GM21825 (cell line): ENCODE results near the gene PIEZO2.
"Not testable (repeated sequence)": the region's sequence is repeated elsewhere in the genome, so short reads cannot be mapped to it uniquely, and the experiment has no call there.

ENCODE experiments used
- ATAC-seq: cut with Tn5 transposase; IDR thresholded peaks from one replicate; pipeline ENCODE4 v1.9.1; 2021; ENCODE audit warnings: mild to moderate bottlenecking, moderate library complexity; ENCODE audit not compliant: unreplicated experiment

Gene PIEZO2

DNA sequence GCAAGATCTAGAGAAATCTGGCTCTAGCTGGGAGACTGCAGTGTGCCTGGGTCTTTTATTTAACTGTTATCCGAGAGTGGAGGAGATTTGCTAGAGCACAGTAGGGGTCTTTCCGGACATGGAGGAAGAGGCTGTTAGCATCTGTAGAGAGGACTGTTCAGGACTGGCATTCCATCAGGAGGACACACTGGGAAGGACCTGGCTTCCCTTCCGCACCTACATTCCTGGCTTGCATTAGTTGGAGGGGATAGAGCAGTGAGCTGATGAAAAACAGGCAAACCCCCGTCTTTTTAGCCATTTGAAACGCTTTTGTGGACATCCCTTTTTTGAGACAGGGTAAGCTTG is 874 bp upstream of the PIEZO2 start:
- no peak for ATAC-seq

DNA sequence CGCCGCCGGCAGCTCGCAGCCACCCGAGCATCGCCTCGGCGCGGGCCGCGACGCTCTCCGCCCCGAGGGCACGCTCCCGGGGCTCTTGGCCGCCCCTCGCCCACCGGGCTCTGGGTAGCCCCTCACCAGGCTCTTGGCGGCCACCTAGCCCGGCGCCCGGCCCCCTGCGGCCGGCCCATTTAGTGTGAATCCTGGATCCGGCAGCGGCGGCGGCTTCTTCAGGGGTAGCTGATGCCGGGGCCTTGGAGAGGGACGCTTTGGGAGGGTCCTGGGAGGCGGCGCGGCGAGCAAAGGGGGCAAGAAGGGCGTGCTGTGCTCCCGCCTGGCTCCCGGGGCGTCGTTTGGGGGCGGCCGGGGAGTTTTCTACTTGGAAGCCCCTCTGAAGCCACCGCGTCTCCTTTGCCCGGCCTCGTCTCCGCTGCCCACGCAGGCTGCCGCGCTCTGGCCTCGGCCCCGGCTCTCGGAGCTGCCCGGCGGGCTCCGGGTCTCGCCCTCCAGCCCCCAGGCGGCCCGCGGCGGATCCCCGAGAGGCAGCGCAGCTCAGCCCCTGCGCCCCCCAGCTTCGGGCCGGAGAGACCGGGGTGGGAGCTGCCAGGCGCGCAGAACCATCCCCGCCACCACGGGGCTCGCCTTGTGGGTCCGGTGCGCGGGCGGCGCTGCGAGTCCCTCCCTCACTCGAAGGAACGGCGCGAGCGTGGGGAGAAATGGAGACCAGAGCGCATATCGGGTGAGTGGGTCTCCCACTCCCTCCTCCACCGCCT is 509 bp downstream of the PIEZO2 start:
- peak; percentile 6 for ATAC-seq

- ATAC-seq, result no peak
Measured at GRCh38 chr18:11147962-11148679, 1.2 kb downstream of the PIEZO2 start.

DNA sequence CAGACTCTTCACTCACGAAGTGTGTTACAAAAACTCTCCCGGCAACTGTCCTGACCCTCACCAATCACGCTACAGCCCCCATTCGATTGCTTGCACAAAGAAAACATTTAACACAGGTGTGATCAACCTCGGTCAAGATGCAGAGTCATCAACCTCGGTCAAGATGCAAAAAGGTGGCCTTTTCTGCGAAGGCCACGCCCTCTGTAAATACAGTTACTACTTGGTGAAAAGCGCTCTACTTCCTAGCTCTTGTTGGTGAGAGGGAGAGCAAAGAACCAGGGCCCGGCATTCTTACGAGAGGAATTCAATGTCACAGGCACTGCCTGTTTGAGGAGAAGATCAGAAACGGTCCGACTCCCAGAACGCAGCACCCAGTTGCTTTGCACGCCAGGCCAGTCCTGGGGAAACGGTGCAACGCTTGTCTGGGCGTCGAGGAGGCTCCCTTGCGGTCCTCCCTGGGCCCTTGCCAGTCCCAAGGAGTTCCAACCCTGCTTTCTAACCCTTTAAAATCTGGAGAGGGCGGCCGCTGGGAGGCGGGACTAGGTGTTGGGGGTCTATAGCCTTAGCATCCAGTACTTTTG is 1.9 kb downstream of the PIEZO2 start:
- ATAC-seq, result no peak

DNA sequence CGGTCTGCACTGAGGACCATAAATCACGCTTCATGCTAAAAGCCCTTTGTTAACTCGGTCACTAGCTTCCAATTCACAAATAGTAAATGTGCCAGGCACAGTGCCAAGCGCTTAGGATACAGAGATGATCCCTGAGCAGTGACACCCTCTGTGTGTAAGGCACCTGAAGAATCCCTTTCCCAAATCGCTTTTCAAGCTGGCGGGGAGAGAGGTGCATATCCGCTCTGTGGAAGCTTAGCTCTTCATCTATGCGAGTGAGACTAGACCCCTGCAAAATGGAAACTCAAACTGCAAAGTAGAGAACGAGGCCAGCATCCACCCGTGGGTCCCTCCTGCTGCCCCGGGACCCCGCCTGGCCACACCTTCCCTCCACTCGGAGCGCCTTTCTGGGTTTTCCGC is 2.4 kb downstream of the PIEZO2 start:
- ATAC-seq, result no peak

- no peak for ATAC-seq
Measured at GRCh38 chr18:11146238-11146946, 3.0 kb downstream of the PIEZO2 start.

DNA sequence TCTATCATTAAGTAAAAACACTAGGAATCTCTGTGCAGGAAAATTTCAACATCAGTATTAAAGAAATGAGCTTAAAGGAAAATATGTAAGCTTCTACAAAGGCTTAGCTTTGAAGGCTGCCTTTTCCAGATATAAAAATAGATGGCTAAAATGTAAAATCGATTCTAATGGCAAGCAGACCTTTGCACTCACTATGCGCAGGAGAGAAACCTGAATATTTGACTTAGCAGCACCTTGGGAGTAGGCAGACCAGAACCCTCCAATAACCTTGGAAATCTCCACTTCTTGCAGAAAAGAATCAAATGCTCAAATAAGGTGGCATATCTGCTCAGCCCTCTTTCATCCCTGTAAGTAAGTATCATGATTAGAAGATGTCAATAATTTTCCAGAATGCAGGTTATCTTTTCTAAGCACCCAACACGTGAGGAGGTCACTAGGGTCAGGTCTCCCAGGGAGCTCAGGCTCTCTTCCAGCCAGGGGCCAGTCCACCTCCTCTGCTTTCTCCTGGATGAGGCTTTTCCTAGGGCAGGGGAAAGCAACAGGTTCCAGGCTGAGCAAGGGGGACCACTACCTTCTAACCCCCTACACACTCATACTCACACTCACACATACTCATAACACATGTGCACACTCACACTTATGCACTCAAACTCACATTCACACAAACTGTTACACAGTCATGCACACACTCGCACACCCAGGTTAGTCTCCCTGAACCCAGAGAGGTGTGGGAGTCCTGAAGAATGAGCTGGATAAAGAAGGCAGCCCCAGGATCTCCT is 3.8 kb downstream of the PIEZO2 start:
- ATAC-seq, result no peak

GRCh38 chr18:11137400-11137799 is 12.0 kb downstream of the PIEZO2 start:
- ATAC-seq, result no peak

DNA sequence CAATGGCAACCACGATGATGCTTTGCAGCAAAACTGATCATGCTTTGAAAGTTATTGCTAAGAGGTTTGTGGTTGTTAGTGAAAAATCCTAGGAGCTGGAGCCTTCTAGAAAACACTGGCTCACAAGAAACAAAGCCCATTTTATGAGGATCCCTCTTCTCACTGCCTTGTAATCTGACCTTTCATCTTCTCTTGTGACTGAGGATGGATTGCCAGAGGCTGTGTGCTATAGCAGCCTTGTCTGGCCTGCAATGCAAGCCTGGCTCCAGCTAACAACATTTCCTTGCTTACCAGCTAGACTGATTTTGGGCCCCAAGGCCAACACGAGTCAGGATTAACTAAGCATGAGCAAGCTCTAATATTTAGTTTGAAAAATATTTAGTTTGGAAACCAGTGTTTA is 13.1 kb downstream of the PIEZO2 start:
- ATAC-seq, result no peak

DNA sequence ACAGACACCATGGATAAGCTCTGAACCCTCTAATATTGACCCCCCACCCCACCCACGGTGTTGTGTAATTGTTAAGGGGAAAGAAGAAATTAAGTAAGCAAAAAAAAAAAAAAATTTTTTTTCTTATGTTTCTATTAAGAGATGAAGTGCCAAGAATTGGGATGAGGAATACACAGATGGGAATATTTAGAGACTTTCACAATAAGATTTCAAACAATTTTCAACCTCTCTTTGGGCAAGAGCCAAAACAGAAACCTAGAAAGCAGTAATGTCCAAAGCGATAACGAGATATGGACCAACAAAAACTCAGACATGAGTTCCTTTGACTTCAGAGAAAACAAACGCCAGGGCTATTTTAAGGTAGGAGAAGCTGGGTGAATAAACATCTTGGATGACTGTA is 14.4 kb downstream of the PIEZO2 start:
- ATAC-seq, result no peak

GRCh38 chr18:11129059-11129458 is 20.3 kb downstream of the PIEZO2 start:
- ATAC-seq, result not testable (repeated sequence)

GRCh38 chr18:11125492-11126315 is 23.7 kb downstream of the PIEZO2 start:
- ATAC-seq, result no peak

- no peak for ATAC-seq
Measured at GRCh38 chr18:11124054-11124453, 25.3 kb downstream of the PIEZO2 start.

- no peak for ATAC-seq
Measured at GRCh38 chr18:11121443-11121849, 27.9 kb downstream of the PIEZO2 start.

GRCh38 chr18:11119959-11120587 is 29.3 kb downstream of the PIEZO2 start:
- no peak for ATAC-seq

- ATAC-seq, result no peak
Measured at GRCh38 chr18:11119550-11119949, 29.8 kb downstream of the PIEZO2 start.

- no peak for ATAC-seq
Measured at GRCh38 chr18:11118051-11118766, 31.2 kb downstream of the PIEZO2 start.

- no peak for ATAC-seq
Measured at GRCh38 chr18:11115276-11115675, 34.1 kb downstream of the PIEZO2 start.

DNA sequence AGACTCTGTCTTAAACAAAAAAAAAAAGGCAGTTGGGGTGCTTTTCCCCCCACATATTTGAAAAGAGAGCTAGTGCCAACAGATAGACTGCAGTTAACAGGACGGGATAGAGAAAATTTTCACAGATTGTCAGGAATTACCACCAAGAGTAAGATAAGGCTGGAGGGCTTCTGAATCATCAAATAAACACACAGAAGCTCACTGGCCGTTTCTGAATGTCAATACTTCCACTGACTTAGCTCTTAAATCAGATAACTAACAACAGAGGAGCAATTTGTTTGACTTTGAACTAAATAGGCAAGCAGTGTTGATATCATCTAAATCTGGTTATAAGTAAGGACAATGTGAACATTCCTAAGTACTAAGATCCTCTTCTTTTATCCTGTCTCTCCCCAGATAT is 34.7 kb downstream of the PIEZO2 start:
- no peak for ATAC-seq
